ENCODE results near the gene UGT1A3.

GRCh38 chr2:233702238-233702637 lies 26.6 kb upstream of the UGT1A3 start:
- TF ChIP-seq POLR2A (IDR thresholded peaks at IDR 0.05) (no peak), CTCF (IDR thresholded peaks at IDR 0.05) (no peak)

All from lower leg skin (tissue), 3 donors.